GM19395 (cell line): ENCODE measurements around the gene NAALADL2.
"Not testable (repeated sequence)": the region's sequence is repeated elsewhere in the genome, so short reads cannot be mapped to it uniquely, and the experiment has no call there.

Source experiments
- ATAC-seq: cut with Tn5 transposase; IDR thresholded peaks from one replicate; pipeline ENCODE4 v1.9.1; 2021; ENCODE audit warnings: mild to moderate bottlenecking, moderate library complexity; ENCODE audit not compliant: unreplicated experiment

Gene NAALADL2

DNA sequence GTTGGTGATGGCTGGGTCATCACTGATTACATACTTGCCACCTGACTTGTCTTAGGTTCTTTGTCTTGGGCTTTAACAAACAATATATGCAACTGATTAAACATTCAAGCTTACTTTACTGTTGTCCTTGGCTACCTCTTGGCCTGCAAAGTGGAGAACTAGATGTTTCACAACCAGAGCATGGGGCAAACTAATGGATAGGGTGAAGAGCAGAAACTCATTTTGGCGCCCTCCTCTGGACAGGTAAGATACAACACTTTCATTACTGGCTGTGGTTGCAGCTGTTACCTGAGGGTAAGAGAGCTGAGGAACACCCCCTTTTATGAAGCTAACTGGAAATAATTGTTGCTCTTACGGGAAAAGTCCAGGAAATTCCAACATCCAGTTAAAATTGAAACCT, 262.1 kb downstream of the NAALADL2 start:
- ATAC-seq, result no peak

DNA sequence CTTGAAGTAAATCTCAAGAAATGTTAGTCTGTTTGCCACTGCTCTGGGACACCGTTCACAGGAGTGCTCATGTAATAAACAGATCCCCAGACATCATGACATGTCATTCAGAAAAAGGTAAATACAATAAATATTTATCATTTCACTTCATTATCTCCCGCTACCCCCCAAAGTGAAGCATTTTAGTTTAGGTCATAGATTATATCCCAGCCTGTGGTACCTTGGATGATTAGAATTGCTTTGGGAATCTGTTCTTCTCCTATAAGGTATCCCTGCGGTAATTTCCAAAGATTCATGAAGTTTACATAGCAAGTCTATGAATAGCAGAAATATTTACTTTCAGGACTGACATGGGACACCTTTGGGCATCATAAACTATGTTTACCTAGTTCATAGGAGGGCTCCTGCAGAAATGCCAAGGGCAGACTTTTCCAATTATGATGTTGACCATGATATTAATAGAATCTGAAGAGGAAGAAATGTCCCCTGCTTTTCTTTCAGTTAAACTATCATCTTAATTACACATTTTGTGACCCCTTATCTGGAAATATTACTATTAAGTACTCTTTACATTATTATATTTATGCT, 268.0 kb downstream of the NAALADL2 start:
- no peak for ATAC-seq

- ATAC-seq, result no peak
These were observed 270.0 kb downstream of the NAALADL2 start for GRCh38 chr3:175129126-175129525.

GRCh38 chr3:175129571-175129970, 270.4 kb downstream of the NAALADL2 start:
- no peak for ATAC-seq

DNA sequence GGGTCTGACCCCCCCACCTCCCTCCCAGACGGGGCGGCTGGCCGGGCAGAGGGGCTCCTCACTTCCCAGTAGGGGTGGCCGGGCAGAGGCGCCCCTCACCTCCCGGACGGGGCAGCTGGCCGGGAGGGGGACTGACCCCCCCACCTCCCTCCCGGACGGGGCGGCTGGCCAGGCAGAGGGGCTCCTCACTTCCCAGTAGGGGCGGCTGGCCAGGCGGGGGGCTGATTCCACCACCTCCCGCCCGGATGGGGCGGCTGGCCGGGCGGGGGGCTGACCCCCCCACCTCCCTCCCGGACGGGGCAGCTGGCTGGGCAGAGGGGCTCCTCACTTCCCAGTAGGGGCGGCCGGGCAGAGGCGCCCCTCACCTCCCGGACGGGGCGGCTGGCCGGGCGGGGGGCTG, 272.7 kb downstream of the NAALADL2 start:
- not testable (repeated sequence) for ATAC-seq

DNA sequence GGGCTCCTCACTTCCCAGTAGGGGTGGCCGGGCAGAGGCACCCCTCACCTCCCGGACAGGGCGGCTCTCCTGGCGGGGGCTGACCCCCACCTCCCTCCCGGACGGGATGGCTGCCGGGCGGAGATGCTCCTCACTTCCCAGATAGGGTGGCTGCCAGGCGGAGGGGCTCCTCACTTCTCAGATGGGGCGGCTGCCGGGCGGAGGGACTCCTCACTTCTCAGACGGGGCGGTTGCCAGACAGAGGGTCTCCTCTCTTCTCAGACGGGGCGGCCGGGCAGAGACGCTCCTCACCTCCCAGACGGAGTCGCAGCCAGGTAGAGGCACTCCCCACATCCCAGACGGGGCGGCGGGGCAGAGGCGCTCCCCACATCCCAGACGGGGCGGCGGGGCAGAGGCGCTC, 273.6 kb downstream of the NAALADL2 start:
- not testable (repeated sequence) for ATAC-seq

DNA sequence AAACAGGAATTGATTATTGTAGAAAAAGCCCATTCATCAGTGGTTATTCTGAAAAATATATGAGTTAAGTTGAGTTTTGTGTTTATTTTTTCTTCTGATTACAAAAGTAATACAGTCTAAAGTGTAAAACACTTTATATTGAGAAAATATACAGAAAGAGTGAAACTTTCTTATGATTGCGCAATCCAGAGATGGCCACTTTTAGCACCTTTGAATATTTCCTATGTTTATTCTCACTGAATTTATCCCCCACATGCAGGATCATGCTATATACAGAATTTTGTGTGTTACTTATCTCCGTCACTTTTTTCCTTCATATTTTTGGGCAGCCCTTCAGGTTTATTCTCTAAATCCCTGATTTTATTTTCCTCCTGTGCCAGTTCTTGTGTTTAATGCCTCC, 285.2 kb downstream of the NAALADL2 start:
- ATAC-seq, result no peak

GRCh38 chr3:175146258-175146657, 287.1 kb downstream of the NAALADL2 start:
- no peak for ATAC-seq

DNA sequence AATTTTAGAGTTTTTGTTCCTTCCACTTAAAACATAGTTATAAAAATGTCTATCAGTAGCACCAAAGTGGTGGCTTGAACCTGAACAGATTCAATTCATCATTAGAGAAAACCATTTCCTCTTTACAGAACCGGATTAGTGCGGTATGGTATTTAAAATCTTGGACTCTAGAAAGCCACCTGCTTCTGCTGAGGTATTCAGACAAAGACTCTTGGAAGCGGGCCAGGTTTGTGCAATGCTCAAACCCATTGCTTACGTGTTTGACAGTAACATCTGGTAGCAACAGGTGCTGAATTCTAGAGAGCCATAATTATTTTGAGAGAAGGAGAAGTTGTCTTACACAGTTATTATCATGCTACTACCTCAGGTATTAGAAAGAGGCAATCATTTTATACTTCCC, 290.5 kb downstream of the NAALADL2 start:
- peak; percentile 86 for ATAC-seq

DNA sequence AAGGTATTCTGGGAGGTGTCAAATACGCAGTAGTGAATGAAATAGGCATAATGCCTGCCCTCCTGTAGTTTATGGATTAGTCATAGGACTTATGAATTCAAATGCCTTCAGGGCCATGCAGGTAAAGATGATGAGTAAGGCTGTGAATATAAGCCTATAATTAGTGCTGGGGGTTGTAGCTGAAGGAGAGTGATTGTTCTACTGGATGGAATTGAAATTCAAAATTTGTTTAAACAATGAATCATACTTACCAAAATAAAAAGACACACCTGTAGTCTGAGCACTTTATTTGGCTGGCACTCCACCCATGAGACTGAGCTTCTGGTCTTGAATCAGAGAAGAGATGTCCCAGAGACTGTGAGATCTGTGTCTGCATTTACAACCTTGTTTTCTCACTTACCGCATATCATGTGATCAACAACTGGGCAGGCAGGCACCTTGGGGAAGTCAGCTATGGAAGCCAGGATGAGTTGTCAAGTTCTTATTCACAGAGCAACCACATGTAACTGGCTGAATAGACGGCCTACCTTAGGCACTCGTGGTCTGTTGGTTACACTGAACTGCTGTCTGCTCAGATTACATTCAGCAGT, 291.8 kb downstream of the NAALADL2 start:
- ATAC-seq, result no peak

DNA sequence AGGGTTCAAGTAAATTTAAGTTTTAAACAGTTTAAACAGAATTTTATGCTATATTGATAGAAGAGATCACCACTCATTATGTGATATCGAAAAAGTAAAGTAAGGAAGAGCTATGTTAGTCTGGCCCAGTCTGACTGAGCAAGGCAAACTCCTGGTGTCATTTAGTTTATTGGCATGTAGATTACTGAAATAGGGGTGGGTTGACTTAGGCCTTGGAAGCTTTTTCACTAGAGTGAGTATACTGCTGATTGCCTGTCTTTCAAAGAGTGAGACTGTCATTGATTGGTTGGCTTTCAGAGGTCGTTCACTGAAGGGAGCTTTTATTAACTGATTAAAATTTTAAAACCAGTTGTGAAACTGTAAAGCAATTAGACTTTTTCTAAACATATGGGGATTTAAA, 294.5 kb downstream of the NAALADL2 start:
- ATAC-seq, result no peak

DNA sequence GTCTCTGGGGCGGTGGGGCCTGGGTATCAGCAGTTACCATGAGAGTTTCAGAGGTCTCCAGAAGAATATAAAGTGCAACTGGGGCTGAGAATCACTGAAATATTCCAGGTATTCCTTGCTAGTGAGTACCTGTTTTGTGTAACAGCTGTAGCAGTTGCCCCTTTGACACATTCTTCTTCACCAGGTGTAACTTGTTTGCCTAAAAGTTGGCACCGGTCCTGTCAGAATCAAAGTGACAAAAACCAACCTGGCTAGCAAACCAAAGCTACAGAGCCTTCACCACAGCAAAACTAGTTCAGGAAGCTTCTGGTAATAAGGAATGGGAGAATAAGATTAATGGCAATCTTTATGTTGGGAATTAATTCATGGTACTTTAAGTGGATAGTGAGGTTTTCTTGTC, 296.0 kb downstream of the NAALADL2 start:
- no peak for ATAC-seq

DNA sequence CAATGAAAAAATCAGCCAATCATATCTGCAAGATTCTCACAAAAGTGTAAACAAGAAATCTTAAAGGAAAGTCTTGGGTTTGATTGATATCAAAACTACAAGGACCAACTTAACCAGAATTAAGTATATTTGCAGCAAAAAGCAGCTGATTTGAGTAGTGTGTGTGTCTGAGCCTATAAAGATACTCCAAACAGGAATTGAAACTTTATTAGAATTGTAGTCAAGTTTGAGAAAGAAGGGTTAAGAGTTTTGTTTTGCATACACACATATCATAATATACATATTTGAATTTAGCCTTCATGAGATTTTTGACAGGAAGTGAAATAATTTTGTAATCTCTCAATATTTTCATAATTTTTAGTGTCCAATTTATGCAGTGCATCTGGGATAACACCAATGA, 300.1 kb downstream of the NAALADL2 start:
- ATAC-seq, result no peak

DNA sequence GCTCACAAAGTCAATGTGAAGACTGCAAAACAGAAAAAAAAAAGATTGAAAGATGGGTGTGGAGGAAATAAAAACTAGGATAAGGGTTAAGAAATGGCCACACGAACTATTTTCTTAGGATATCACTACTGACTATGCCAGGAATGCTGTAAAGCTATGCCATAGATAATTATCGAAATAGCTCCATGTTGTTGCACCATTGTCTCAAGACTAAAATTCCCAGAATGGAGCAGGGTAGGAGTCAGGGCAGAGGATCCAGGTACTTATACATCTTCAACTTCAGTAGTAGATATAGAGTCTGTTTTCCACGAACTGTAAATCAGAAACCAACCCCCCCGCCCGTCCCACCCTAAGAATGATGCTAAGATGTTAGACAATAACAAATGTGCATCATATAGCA, 302.2 kb downstream of the NAALADL2 start:
- no peak for ATAC-seq

GRCh38 chr3:175163686-175164085, 304.6 kb downstream of the NAALADL2 start:
- no peak for ATAC-seq

DNA sequence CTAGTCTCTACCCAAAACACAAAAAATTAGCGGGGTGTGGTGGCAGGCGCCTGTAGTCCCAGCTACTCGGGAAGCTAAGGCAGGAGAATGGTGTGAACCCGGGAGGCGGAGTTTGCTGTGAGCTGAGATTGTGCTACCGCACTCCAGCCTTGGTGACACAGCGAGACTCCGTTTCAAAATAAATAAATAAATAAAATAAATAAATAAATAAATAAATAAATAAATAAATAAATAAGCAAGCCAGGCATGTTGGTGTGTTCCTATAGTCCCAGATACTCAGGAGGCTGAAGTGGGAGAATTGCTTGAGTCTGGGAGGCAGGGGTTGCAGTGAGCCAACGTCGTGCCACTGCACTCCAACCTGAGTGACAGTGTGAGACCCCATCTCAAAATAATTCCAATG, 314.0 kb downstream of the NAALADL2 start:
- not testable (repeated sequence) for ATAC-seq

- ATAC-seq, result no peak
These were observed 317.4 kb downstream of the NAALADL2 start for GRCh38 chr3:175176556-175176955.

- no peak for ATAC-seq
These were observed 319.9 kb downstream of the NAALADL2 start for GRCh38 chr3:175179055-175179454.

- no peak for ATAC-seq
These were observed 325.3 kb downstream of the NAALADL2 start for GRCh38 chr3:175184392-175184791.

DNA sequence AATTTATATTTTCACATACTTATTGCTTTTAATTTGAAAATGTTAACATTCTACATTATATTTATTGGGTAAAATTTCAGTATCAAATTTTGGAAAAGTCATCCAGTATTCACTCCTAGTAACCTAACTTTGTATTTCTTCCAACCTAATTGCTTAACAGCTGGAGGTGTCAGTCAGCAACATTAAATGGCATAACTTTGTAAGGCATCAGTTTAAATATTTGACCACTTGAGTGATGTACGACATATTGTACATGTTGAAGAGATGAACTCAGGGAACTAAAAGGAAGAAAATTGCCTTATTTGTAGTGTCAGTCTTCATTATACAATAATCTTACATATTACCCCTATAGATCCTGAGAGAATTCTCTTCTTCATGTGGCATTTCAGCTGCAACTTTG, 326.8 kb downstream of the NAALADL2 start:
- no peak for ATAC-seq

DNA sequence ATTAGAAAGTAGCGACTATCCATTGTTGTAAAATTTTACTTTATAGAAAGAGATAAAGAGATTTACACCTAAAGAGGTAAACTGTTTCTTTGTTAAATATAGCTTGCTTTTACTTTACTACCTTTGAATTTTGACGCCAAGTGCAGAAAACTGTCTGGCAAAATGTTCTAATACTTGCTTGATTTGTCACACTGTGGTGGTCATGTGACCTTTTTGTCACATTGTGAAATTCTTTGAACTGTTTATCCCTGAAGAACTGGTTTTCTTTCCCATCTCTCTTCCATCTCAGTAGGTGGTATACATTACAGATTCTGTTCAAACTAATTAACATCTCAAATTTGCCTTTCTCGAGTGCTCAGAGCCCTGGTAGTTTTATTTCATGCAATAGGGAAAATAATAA, 327.4 kb downstream of the NAALADL2 start:
- ATAC-seq, result no peak

DNA sequence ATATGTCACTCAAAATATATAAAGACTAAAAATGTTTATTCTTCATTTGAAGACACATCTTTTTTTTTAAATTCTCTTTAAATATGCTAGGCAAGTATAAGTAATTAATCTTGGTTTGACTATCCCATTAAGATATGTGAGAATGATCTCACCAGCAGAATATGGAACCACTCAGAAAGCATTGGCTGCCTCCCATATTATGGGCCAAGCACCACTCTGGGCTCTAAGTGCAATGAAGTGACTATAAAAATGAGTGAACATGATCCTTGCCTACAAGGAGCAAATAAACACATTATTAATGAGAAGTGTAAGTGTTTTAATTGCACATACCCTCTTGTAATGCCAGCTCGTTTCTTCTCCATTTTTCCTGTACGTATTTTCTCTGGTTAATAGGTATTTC, 328.5 kb downstream of the NAALADL2 start:
- no peak for ATAC-seq

- no peak for ATAC-seq
These were observed 333.4 kb downstream of the NAALADL2 start for GRCh38 chr3:175192536-175192935.
